Right lung (tissue), 5 donors: ENCODE data around the gene MORN5. TPM values are rescaled to one million over a fixed set of nuclear protein-coding genes. Genes with fewer than 3 reads are reported as not detected.
A peak's percentile ranks its signal among the peaks of the same experiment; 100 is the strongest.

Experiments
- DNase-seq, 2 donors: peaks; one replicate each; pipeline ENCODE4 v3.0.0-alpha.2; 2013
- polyA plus RNA-seq, 5 donors: library from polyadenylated mRNA; unstranded; fragments of 120-200 nt; gene quantifications; one replicate each; pipeline versions ENCODE4 v1.2.1 to v1.2.3, GENCODE V29; 2013; ENCODE audit warnings: inconsistent platforms in 1 of 5, low replicate concordance in 1 of 5; ENCODE audit not compliant: insufficient read length in 5 of 5, insufficient read depth in 1 of 5

The MORN5 gene
- polyA plus RNA-seq, 5 donors, result 1.2 to 6.8 (median 5.2) TPM

DNA sequence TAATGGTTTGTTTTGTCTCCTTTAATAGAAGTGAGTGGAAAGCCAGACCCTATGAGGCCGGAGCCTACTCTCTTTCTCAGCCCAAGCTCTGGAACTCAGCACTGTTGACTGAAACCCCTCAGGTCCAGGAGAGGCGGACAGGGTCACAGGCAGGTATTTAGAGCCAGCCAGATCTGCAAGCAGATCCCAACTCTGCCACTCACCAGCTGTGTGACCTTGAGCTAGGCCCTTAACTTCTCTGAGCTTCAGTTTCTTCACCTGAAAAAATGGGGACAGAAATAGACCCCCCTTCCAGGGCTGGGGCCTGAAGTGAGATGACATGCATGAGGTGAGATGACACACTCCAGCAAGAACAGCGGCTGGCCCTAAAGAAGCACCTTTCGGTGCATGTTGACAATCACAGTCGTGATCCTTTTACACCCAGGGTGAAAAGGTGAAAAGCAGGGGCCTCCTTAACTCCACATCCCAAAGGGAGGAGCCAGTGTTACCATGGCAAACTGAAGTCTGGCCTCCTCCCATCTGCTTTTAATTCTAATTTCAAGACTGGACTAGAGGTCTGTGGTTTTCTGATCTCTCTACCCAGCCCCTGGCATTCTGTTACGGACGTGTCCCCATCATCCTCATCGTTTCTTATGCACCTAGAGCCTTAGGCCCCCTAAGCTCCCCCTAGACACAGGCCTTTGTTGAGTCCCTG, 27.2 kb downstream of the MORN5 start:
- no peak for DNase-seq

DNA sequence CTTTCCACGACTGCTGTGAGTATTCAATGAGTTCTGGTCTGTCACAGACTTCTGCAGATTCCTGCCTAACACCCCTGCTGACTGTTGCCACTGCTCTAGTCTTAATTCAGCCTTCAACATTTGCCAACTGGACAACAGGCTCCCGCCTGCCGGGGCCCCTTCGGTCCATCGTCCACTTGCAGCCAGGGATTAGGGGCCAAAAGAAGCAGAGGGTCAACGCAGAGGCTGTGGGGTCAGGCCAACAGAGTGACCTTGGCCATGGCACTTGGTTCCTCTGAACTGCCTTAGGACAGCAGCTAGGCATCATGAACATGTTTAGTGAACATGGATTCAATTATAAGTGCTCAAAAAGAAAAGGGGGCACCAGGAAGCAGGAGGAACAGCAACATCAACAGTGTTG, 28.7 kb downstream of the MORN5 start:
- DNase-seq, result no peak

DNA sequence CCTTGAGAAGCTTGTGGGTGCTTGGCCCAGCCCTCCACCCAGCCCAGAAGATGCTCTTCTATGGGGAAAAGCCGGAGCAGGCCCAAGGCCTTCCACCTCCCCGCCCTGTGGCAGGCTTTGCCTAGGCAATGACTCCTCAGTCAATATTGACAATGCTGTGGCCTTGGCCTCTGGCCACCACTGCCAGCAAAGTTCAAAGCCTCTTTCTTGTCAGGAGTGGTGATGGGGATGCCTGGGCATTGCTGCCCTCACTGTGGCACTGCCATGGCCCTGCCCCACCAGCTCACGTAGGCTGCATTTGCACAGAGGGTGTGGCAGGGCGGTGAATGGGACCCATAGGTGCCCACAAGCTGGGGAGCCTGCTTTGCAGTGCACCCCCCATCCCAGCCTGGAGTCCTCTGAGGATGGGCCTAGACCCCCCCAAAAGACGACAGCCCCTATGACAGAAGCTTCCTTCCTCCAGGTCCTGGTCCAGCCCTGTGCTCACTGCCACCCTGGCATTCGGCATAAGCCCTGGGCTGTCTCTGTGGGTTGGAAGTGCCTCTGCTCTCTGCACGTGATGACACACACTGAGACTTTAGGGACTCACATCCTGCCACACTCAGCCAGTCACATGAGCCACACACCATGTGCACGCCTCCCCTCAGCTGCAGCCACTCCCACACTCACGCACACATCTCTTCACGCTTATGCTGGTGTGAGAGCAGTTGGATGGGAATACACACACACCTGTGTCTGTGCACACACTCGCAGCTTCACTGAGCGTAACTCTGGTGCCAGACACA, 31.1 kb downstream of the MORN5 start:
- no peak for DNase-seq

DNA sequence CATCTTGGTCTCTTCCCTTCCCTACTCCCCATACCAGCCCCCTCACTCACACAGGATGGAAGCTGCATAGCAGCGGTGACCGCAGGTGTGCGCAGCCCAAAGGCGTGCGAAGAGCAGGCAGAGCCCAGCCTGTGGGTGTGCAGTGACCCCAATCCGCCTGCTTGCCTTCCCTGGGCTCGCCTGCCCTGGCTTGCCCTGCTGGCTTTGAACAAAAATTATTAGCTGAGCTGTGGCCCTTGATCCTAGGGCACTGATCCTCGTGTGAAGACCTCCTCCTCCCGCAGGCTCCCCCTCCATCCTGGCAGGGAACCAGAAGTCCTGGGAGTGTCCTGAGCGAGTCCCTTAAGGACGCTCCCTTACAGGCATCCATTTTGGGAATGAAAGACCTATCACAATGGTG, 31.9 kb downstream of the MORN5 start:
- DNase-seq, result no peak

DNA sequence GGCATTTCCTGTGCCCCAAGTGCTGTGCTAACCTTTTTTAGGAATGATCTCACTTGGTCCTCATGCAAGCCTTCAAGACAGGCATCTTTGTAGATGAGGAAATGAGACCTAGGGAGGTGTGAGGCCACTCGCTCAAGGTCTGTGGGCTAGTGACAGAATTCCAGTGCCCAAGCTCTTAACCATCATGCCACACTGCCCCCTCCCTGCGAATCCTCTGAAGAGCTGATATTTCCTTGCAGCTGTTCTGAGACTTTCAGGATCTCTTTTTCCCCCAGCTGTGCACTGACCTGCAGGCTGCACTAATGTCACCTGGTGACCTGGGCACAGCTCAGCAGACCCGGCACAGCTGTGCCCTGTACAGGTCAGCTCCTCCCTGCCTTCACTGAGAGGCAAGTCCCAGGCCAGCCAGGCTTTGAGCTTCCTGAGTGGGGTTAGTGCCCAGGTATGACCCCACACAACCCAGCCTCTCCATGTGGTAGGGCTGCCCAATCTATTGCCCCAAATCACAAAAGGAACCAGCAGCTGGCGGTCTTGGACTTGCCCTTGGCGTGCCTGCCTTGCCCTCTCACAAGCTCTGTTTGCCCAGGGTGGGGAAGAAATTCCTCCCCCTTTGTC, 32.7 kb downstream of the MORN5 start:
- no peak for DNase-seq

DNA sequence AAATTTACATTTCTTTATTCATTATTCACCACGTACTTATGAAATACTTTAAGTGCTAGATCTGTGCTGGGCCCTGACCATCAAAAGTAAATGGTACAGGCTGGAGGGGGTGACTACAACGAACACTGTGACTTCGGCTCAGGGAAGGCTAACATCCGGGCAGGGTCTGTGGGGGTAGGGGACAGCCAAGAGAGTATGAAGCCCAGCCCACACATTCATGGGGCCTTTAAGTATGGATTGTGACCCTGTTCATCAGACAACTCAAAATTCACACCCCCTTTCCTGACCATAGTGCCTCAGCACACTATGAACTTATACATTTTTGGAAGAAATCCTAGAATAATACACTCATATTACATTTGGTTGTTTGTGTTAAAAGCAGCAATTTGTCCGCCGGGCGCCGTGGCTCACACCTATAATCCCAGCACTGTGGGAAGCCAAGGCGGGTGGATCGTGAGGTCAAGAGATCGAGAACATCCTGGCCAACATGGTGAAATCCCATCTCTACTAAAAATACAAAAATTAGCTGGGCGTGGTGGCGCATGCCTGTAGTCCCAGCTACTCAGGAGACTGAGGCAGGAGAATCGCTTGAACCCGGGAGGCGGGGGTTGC, 33.3 kb downstream of the MORN5 start:
- no peak for DNase-seq

DNA sequence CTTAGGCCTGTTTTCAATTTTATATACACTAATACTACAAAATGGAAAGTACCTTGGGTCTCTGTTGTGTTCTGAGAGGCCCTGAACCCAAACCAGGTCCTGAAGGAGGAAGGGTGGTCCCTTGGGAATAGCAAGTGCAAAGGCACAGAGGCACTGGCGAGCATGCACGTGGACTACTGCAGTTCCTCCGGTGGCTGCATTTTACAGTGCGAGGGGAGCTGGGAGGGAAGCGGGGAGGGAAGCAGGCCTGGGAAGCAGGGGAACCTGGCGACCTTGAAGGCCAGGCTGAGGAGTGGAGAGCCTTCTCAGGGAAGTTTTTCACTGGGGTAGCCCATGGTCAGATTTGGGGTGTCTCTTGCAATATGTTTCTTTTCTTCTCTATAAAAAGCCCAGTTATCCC, 33.9 kb downstream of the MORN5 start:
- no peak for DNase-seq

DNA sequence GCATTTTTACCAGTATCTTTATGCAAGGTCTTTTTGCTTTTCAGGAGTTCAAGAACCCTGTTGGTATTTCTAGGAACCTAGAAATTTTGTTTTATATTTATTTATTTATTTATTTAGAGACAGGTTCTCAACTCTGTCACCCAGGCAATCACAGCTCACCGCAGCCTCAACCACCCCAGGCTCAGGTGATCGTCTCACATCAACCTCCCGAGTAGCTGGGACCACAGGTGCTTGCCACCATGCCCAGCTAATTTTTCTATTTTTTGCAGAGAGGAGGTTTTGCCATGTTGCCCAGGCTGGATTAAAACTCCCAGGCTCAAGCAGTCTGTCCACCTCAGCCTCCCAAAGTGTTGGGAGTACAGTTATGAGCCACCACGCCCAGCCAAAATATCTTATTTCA, 36.2 kb downstream of the MORN5 start:
- DNase-seq, result no peak

DNA sequence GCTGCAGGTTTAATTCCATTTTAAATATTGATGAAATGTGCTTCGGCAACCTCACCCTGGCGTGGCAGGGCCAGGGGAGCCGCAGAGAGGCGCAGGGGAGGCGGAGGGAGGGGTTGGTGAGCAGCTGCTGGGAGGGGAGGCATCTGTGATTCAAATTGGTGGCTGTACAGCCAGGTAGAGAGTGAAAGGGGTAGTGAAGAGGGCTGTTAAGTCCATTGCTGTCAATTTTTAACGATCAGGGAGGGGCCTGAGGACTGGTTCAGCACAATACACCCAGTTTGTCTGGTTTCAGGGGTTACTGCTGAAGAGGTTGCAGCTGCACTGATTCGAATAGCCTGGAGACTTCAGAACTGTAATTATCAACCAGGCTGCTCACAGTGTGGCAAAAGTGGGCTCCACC, 37.7 kb downstream of the MORN5 start:
- DNase-seq, result peak in 1 of 2 donors; percentile 25

DNA sequence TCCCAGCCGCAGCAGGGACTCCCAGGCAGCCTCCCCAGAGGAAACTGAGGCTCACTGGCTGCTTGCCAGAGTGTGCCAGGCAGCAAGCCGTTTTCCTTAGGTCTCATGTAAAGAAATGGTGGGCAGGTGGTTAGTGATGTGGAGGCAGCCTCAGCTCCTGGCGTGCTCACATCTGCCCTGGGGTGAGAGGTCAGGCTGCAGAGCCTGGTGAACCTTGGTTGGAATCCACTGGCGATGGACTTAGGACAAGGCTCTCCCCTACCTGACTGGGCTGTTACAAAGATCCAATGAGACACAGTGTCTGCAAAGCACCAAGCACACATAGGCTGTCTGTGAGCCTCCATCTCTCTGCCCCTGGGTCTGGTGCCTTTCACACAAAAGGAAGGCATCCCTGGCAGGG, 38.2 kb downstream of the MORN5 start:
- no peak for DNase-seq

DNA sequence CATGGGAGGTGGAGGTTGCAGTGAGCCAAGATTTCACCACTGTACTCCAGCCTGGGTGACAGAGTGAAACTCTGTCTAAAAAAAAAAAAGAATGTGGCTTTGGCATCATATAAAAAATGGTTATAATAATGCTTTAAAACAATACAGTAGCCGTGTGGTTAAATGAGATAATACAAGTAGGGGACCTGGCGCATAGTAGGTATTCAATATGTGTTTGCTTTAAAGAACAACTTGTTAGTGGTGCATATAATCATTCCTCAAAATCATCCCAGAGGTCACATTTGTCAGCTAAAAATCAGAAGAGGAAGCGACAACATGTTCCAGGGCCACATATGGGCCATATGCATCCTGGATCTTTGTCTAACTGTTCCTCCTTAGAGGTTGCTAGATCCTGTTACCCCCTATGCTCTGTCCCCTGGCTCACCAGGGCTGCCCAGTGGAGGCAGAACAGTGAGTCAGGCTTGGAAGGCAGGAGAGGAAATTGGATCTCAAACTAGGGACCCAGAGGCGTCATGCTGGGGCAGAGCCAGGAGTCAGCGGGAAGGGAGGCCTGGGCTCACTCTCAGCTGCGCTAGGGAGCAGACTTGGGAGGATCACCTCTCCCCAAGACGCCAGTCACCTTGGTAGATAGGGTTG, 41.4 kb downstream of the MORN5 start:
- DNase-seq, result no peak

DNA sequence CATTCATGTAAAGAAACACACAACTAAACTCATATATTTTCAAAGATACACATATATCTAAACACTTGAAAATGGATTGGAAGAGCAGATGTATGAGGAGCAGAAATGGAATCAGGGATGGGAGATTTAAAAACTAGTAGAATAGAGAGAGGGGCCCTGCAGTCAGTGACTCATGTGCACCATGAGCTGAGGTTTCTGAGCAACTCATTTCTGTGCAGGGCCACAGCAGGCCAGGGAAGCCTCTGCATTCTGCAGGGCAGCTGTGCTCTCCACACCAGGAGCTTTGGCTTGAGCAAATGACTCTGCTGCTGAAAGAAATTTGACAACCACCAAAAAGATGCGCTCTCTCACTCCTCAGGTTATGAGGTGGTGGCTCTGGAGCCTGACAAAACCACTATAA, 41.9 kb downstream of the MORN5 start:
- no peak for DNase-seq

DNA sequence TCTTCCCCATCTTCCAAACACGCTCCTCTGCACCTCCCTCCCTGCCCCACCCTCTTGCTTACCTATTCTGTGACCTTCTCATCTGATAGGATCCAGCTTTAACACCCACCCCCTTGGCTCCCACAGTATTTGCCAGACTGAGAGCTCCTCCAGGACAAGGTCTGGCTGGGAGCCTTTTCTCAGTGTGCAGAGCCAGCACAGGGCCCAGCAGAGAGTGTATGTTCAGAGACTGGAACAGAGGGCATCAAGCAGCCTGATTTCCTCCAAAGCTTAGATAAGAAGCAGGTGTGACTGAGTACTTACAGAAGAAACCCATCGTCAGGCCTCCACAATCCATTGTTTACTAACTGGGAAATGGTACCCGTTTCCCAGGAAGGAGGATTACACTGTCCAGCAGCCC, 42.4 kb downstream of the MORN5 start:
- DNase-seq, result no peak

DNA sequence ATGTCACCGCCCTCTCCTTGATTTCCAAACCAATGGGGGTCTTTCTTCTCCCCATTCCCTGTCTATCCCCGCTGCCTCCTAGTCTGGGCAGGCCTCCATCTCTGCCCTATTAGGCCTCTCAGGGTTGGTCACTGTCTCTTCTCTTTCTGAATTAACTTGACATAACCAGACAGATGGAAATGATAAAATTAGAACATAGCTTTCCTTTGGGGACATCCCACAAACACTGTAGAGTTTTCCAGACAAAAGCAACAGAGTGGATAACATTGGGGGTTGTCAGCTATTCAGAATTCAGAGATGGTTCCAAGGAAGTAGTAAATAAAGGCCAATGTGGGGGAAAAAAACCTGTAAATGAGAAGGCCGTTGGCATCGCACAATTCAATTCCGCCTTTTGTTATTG, 44.3 kb downstream of the MORN5 start:
- DNase-seq, result no peak

DNA sequence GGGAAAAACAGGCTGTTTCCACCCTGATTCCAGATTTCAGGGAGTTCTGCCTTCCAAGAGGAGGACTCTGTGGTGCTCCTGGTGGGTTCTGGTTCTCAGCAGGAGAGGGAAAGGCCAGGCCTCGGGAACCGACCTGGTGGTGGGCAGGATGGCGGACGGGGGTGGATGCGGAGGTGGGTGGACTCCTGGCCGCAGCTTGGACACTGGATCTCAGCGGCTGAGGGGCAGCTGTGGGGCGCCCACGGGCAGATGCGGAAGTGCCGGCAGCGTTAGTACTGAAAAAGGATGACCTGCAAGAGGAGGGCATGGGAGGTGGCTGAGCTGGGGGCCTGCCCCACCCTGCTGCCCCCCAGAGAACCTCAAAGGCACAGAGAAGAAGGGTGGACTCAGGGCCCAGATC, 44.8 kb downstream of the MORN5 start:
- DNase-seq, result no peak

DNA sequence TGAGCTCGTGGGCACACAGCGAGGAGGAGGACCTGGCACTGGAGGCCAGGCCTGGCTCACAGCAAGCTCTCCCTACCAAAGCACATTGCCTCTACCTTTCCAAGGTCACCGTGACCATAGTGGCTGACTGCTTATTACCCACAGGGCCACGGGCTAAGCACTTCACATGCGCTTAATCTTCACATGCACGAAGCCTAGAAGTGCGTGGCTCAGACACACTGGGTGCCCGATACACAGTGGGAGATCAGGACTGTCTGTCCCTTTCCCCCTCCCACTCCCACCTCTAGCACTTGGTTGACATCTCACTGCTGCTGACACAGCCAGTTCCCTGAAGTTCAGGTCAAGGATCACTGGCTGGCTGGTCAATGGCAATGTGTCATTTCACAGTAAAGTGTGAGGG, 45.5 kb downstream of the MORN5 start:
- DNase-seq, result no peak

DNA sequence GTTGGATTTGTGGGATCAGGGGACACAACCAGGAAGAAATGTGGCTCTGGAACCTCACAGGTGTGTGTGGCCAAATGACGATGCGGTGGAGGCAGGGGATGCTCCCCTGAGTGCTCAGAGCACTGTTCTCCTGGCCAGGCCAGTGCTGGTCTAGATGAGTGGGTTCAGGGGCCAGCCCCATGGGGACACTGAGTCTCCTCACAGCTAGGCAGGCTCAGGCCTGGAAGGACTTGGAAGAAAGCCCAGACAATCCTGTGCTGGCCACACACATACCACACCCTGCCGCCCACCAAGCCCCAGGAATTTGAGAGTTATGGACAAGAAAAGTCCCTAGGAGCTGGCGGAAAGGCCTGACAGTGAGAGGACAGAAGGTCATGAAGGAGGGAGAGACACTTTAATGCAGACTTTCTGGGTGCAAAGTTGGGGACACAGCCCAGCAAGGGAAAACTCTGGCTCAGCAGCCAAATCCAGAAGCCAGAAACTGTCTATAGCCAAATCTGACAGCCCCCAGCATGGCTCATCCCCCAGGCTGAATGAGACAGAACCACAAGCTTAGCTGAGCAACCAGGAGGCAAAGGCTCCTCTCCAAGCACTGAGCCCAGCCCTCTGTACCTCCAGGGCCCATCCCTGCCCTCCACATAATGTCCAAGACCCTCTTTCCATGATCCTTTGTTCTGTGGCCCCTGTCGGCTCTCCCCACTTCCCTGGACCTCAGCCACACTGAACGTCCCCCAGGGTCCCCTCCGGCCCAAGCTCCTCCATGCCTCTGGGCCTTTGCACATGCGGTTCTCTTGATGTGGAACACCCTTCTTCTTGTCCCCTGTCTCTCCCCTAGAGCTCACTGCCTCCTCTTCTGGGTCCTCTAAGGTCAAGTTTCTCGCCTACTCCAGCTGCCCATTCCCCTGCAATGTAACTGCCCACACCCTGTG, 46.7 kb downstream of the MORN5 start:
- DNase-seq, result no peak

DNA sequence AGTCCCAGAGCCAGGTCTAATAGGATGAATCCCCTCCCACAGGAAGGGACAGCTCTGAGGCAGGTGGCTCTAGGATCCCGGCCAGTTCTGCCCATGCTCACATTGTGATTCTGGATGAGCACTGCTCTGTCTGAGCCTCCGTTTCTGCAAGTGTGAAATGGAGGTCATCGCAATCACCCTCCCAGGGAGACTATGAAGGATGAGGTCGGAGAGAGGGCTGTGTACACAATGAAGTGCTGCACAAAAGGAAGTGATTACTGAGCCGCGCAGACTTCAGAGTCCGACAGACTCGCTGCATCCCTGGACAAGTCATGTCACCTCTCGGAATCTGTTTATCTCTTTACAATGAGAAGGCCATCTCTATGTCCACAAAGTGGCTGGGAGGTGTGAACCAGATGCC, 47.4 kb downstream of the MORN5 start:
- DNase-seq, result no peak

DNA sequence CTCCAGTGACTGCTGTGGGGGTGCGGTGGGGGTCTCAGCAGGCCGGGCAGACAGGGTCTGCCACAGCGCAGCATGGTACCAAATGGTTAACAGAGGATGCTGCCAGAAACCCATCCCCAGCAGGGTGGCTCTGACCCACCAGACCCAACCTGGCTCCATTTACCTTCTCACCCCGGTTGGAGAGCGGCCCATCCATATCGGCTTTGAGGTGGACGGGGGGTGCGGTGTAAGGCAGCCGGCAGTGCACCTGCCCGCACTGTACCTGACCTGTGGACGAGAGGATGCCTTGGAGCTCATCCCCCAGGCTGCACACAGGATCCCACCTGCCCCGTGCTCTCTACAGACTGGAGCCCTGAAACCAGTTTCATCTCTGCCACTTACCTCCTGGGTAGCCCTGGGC, 49.7 kb downstream of the MORN5 start:
- no peak for DNase-seq

DNA sequence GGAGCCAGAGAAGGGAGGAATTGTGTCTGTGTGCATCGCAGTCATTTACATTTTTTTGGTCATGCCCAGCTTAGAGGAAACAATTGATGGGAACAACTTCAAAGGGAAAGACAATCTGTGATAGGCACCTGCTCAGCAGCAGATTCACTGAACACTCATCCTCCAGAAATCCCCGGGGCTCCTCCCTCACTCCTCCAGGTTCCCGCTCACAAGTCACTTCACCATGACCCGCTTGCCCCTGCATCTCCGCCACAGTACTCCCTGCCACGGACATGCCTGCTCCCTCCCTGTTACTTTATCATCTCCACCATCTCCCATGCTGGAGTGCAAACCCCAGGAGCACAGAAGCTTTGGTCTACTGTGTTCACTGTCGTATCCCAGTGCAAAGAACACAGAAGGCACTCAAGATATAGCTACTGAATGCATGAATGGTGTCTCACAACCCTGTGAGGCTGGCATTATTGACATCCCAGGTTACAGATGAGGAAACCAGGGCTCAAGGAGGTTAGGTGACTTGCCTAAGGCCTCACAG, 52.8 kb downstream of the MORN5 start:
- DNase-seq, result no peak

DNA sequence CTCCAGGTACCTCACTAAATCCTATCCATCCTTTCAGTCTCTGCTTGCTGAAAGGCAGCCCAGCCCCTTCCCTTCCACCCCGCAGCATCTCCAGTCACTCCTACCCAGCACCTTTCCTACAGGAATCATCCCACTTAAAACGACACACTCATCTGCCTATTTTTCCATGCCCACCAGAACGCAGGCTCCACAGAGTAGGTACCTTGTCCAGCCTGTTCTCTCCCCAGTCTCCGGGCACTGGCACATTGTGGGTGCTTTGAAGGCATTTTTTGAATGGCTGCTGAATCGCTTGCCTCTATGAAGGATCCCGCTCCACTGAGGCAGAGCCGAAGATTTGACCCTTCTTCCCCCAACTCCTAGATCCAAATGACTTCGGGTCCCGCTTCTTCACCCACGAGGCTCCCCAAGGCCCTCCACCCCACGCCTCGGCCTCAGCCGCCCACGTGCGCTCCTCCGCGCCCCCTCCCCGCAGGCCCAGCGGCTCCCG, 53.4 kb downstream of the MORN5 start:
- DNase-seq, result no peak
